Endothelial cell of umbilical vein (primary cell): ENCODE results near the gene ZBP1. TPM values are rescaled to one million over a fixed set of nuclear protein-coding genes. Genes with fewer than 3 reads are reported as not detected.

ENCODE experiments used
- BruUV-seq: library from RNA; stranded (reverse); fragments of 400-500 nt; replicated peaks from 2 replicates; lab custom pipeline; 2021; lab: Mats Ljungman, UMichigan
- CTCF ChIA-PET: fragments of 300-600, 350-600 bp; sonication (Branson Sonifier 250); formaldehyde crosslinking; loops from one replicate; lab custom pipeline; 2021; ENCODE audit warnings: antibody characterized with exemption, inconsistent platforms; lab: Charles Lee
- POLR2A ChIA-PET: fragments of 300-600, 350-600 bp; sonication (Branson Sonifier 250); formaldehyde crosslinking; loops from one replicate; lab custom pipeline; 2021; ENCODE audit warnings: antibody characterized with exemption, inconsistent platforms; lab: Charles Lee
- DNase-seq: peaks from one replicate; pipeline ENCODE4 v3.0.0-alpha.2; 2011; ENCODE audit warnings: low read depth, low spot score
- FAIRE-seq: peaks from 2 replicates; lab custom pipeline; 2011; peaks lifted over from hg19 to GRCh38; lab: Jason Lieb, UNC
- H2AFZ ChIP-seq: 2 replicates; pipeline ENCODE4 v1.6.0; 2012; ENCODE audit warnings: low read depth, low read length, control low read depth, inconsistent platforms
- H3K27ac ChIP-seq: 2 replicates; pipeline ENCODE4 v1.5.1; 2011; ENCODE audit warnings: low read depth, mild to moderate bottlenecking, control low read depth, low read length, moderate library complexity; ENCODE audit not compliant: insufficient read depth
- H3K27me3 ChIP-seq, 2 experiments: 2 replicates each; pipeline versions ENCODE4 v1.6.0 to v1.6.1; 2011; ENCODE audit warnings: low read length in 2 of 2, mixed read lengths in 1 of 2; ENCODE audit not compliant: control insufficient read depth in 2 of 2, insufficient read depth in 2 of 2
- H3K36me3 ChIP-seq, 2 experiments: 2 replicates in 1 of 2; 3 replicates in 1 of 2; pipeline ENCODE4 v1.5.1; 2011; ENCODE audit warnings: low read length in 2 of 2, mild to moderate bottlenecking in 1 of 2, moderate library complexity in 1 of 2; ENCODE audit not compliant: control insufficient read depth in 2 of 2, insufficient read depth in 2 of 2; ENCODE audit errors: extremely low read depth in 1 of 2
- H3K4me1 ChIP-seq: 3 replicates; pipeline ENCODE4 v1.5.1; 2011; ENCODE audit warnings: mild to moderate bottlenecking, low read length; ENCODE audit not compliant: control insufficient read depth, insufficient read depth; ENCODE audit errors: extremely low read depth
- H3K4me2 ChIP-seq: 2 replicates; pipeline ENCODE4 v1.6.1; 2011; ENCODE audit warnings: low read length, control low read depth, mixed read lengths; ENCODE audit not compliant: insufficient read depth
- H3K4me3 ChIP-seq, 3 experiments: fragments of 200-600 bp in 1 of 3; sonication (generic), shearing (Covaris generic) in 1 of 3; replicated peaks in 1 of 3; 2 replicates each; pipeline ENCODE4 v1.5.1; 2011 to 2016; ENCODE audit warnings: control low read depth in 3 of 3, low read length in 3 of 3, mild to moderate bottlenecking in 2 of 3, inconsistent platforms in 1 of 3, low read depth in 1 of 3, moderate library complexity in 1 of 3; ENCODE audit not compliant: insufficient read depth in 1 of 3
- H3K79me2 ChIP-seq: 2 replicates; pipeline ENCODE4 v1.6.0; 2012; ENCODE audit warnings: low read length, inconsistent platforms; ENCODE audit not compliant: control insufficient read depth, insufficient read depth
- H3K9ac ChIP-seq: replicated peaks from 2 replicates; pipeline ENCODE3; 2011; ENCODE audit warnings: low read length, control low read depth; ENCODE audit not compliant: insufficient read depth; ENCODE audit errors: extremely low read depth
- H3K9me1 ChIP-seq: replicated peaks from 3 replicates; pipeline ENCODE4 v1.6.0; 2011; ENCODE audit warnings: mild to moderate bottlenecking, low read length; ENCODE audit not compliant: control insufficient read depth, insufficient read depth; ENCODE audit errors: extremely low read depth
- H3K9me3 ChIP-seq: replicated peaks from 2 replicates; pipeline ENCODE4 v1.5.1; 2012; ENCODE audit warnings: low read length, inconsistent platforms; ENCODE audit not compliant: control insufficient read depth, insufficient read depth
- H4K20me1 ChIP-seq: replicated peaks from 2 replicates; pipeline ENCODE3; 2011; ENCODE audit warnings: mild to moderate bottlenecking, low read length; ENCODE audit not compliant: control insufficient read depth, insufficient read depth; ENCODE audit errors: extremely low read depth
- EZH2 ChIP-seq: IDR thresholded peaks from 2 replicates; pipeline ENCODE4 v1.6.1; 2012; ENCODE audit warnings: borderline replicate concordance, low read depth, mild to moderate bottlenecking, moderate library complexity, low read length, inconsistent platforms; ENCODE audit not compliant: severe bottlenecking
- FOS ChIP-seq: IDR thresholded peaks from 2 replicates; pipeline ENCODE4 v1.6.1; 2011; ENCODE audit warnings: mild to moderate bottlenecking, low read length, moderate library complexity, borderline replicate concordance; ENCODE audit not compliant: insufficient read depth
- GATA2 ChIP-seq: IDR thresholded peaks from 2 replicates; pipeline ENCODE4 v1.7.0; 2011; ENCODE audit warnings: low read depth, mild to moderate bottlenecking, moderate library complexity, mixed read lengths, low read length; ENCODE audit not compliant: insufficient read length, insufficient read depth
- JUN ChIP-seq: IDR thresholded peaks from 2 replicates; pipeline ENCODE4 v1.6.1; 2011; ENCODE audit warnings: borderline replicate concordance, low read depth; ENCODE audit not compliant: insufficient read length, insufficient read depth
- MAX ChIP-seq: IDR thresholded peaks from 2 replicates; pipeline ENCODE4 v1.6.1; 2011; ENCODE audit not compliant: insufficient read depth, insufficient read length
- MYC ChIP-seq: IDR thresholded peaks from one replicate; pipeline ENCODE4 v1.6.1; 2011; ENCODE audit warnings: mild to moderate bottlenecking, low read depth, low read length
- POLR2A ChIP-seq: IDR thresholded peaks from 2 replicates; pipeline ENCODE4 v1.6.1; 2012; ENCODE audit warnings: low read depth, mild to moderate bottlenecking, control low read depth, low read length
- POLR2AphosphoS5 ChIP-seq: IDR thresholded peaks from 2 replicates; pipeline ENCODE4 v1.6.1; 2012; ENCODE audit warnings: low read depth, mild to moderate bottlenecking, control low read depth, low read length, moderate library complexity; ENCODE audit not compliant: insufficient read depth
- dilution Hi-C: fragments of 300-500 bp; cut with MboI; formaldehyde crosslinking; loops from one replicate; pipeline ENCODE4 v1.15.0; 2019; ENCODE audit warnings: low sequenced_read_pairs; ENCODE audit not compliant: extremely low pct_ligation_motif_present
- intact Hi-C: fragments of 100-400 bp; cut with micrococcal nuclease; formaldehyde crosslinking; loops from one replicate; pipeline ENCODE4 v1.10.0; 2022
- polyA plus RNA-seq, 4 experiments: library from polyadenylated mRNA; depleted of rRNA in 3 of 4; stranded (reverse) in 3 of 4; unstranded in 1 of 4; fragments of >200 nt; gene quantifications; 2 replicates each; pipeline versions ENCODE4 v1.2.1 to v1.2.3, GENCODE V29; 2011 to 2012; ENCODE audit warnings: missing spikeins in 1 of 4
- total RNA-seq: library from RNA; stranded (reverse); gene quantifications from 2 replicates; pipeline ENCODE4 v1.2.3, GENCODE V29; 2021
- TF ChIP-seq, protein P1 (sequence below), 2 donors: IDR thresholded peaks; 1 replicate in 1 of 2; 2 replicates in 1 of 2; pipeline ENCODE4 v1.5.1; 2011; ENCODE audit warnings: low read length in 2 of 2, mild to moderate bottlenecking in 2 of 2, moderate library complexity in 2 of 2, control low read depth in 1 of 2, inconsistent platforms in 1 of 2, low read depth in 1 of 2; ENCODE audit not compliant: insufficient read depth in 1 of 2; ENCODE audit errors: extremely low read depth in 1 of 2

Gene ZBP1
- total and polyA plus RNA-seq, 2 donors (not counting 3 experiments of a cell fraction or from before 2014, with no cell fraction given): not detected

DNA sequence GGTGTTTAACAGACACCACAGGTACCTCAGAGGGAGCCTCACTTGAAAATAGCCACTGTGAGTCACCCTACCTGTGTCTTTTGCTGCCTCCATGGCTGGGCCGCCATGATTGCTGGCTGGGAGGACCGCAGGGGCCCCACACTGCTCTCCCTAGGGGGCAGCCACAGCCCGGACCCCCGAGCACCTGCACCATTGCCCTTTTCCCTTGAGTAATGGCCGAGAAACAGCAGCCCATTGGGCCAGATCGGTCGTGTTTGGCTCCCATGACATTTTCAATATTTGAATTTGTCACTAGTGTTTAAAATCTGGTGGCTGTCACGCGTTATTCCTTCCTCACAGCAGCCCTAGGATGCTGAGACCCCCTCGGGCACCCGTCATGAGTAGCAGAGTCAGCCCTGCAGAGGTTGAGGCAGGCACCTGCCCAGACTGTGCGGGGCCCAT, 6.7 kb downstream of the ZBP1 start:
- Histone ChIP-seq H3K36me3 (no peaks in the 10 kb centered on the region), H4K20me1 (no peaks in the 10 kb centered on the region), H3K4me3 (no peak overlapping the region), H3K27ac (no peak overlapping the region), H3K9ac (no peak overlapping the region), H3K79me2 (no peaks in the 10 kb centered on the region), H2AFZ (no peak overlapping the region), H3K4me2 (no peak overlapping the region), H3K9me3 (no peaks in the 10 kb centered on the region), H3K9me1 (no peaks in the 10 kb centered on the region), H3K27me3 (no peaks in the 10 kb centered on the region), H3K4me1 (no peaks in the 10 kb centered on the region)
- POLR2A ChIA-PET: no interaction called here
- DNase-seq (no peak), FAIRE-seq (no peak)
- TF ChIP-seq MAX (no peak), JUN (no peak), POLR2AphosphoS5 (no peak), EZH2 (no peak), POLR2A (no peak), FOS (no peak), GATA2 (no peak), MYC (no peak)
- TF ChIP-seq, protein P1, sequence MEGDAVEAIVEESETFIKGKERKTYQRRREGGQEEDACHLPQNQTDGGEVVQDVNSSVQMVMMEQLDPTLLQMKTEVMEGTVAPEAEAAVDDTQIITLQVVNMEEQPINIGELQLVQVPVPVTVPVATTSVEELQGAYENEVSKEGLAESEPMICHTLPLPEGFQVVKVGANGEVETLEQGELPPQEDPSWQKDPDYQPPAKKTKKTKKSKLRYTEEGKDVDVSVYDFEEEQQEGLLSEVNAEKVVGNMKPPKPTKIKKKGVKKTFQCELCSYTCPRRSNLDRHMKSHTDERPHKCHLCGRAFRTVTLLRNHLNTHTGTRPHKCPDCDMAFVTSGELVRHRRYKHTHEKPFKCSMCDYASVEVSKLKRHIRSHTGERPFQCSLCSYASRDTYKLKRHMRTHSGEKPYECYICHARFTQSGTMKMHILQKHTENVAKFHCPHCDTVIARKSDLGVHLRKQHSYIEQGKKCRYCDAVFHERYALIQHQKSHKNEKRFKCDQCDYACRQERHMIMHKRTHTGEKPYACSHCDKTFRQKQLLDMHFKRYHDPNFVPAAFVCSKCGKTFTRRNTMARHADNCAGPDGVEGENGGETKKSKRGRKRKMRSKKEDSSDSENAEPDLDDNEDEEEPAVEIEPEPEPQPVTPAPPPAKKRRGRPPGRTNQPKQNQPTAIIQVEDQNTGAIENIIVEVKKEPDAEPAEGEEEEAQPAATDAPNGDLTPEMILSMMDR (IDR thresholded peaks at IDR 0.05; ENCODE audit: extremely low read depth in 1 of 2, insufficient read depth in 1 of 2, low read depth in 1 of 2, low read length in 2 of 2): no peak
- BruUV-seq: no TSS peak
- dilution Hi-C loops (no loop called here), intact Hi-C loops (no loop called here)
- CTCF ChIA-PET: interaction anchor here (0.8 to 1.0 kb wide), 2 partner anchors 9 to 567 kb away, joined by 3 read pairs; no protein-coding TSS in a partner anchor
